Measurements from ENCODE around the gene PCYT1A.

GRCh38 chr3:196227629-196228493 is 59.7 kb downstream of the PCYT1A start:
- TF ChIP-seq, protein P1, sequence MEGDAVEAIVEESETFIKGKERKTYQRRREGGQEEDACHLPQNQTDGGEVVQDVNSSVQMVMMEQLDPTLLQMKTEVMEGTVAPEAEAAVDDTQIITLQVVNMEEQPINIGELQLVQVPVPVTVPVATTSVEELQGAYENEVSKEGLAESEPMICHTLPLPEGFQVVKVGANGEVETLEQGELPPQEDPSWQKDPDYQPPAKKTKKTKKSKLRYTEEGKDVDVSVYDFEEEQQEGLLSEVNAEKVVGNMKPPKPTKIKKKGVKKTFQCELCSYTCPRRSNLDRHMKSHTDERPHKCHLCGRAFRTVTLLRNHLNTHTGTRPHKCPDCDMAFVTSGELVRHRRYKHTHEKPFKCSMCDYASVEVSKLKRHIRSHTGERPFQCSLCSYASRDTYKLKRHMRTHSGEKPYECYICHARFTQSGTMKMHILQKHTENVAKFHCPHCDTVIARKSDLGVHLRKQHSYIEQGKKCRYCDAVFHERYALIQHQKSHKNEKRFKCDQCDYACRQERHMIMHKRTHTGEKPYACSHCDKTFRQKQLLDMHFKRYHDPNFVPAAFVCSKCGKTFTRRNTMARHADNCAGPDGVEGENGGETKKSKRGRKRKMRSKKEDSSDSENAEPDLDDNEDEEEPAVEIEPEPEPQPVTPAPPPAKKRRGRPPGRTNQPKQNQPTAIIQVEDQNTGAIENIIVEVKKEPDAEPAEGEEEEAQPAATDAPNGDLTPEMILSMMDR (optimal IDR thresholded peaks at IDR 0.05 in 1 of 3, IDR thresholded peaks at IDR 0.05 in 1 of 3, conservative IDR thresholded peaks at IDR 0.05 in 1 of 3; ENCODE audit: extremely low read depth in 1 of 3, insufficient read depth in 2 of 3, low read length in 3 of 3): no peak
- TF ChIP-seq EZH2 (IDR thresholded peaks at IDR 0.05; ENCODE audit: low read length): no peak

All from keratinocyte (primary cell).